Mesendoderm (in vitro differentiated cells): ENCODE data around the gene GSTO2.

ENCODE experiments used
- DNase-seq: peaks from one replicate; pipeline ENCODE4 v3.0.0; 2013
- H2AK5ac ChIP-seq: 2 replicates; pipeline ENCODE4 v1.6.1; 2013; ENCODE audit warnings: low read length, inconsistent platforms
- H2BK120ac ChIP-seq: 2 replicates; pipeline ENCODE4 v1.6.1; 2013; ENCODE audit warnings: low read depth, mild to moderate bottlenecking, low read length, moderate library complexity, mixed read lengths
- H2BK15ac ChIP-seq: replicated peaks from 2 replicates; pipeline ENCODE4 v1.6.1; 2013; ENCODE audit warnings: low read depth, mild to moderate bottlenecking, moderate library complexity
- H2BK5ac ChIP-seq: 2 replicates; pipeline ENCODE4 v1.6.1; 2013; ENCODE audit warnings: low read length, inconsistent platforms
- H3K18ac ChIP-seq: 2 replicates; pipeline ENCODE4 v1.6.1; 2013; ENCODE audit warnings: mild to moderate bottlenecking, low read length, mixed read lengths
- H3K23ac ChIP-seq: one replicate; pipeline ENCODE4 v1.6.1; 2013; ENCODE audit warnings: low read length
- H3K27ac ChIP-seq: 2 replicates; pipeline ENCODE4 v1.5.1; 2013; ENCODE audit warnings: low read depth, mild to moderate bottlenecking, inconsistent platforms, low read length, moderate library complexity
- H3K27me3 ChIP-seq: 2 replicates; pipeline ENCODE4 v1.6.1; 2013; ENCODE audit warnings: low read length, control low read depth, mild to moderate bottlenecking, inconsistent platforms; ENCODE audit not compliant: insufficient read depth, poor library complexity
- H3K36me3 ChIP-seq: 2 replicates; pipeline ENCODE4 v1.6.1; 2013; ENCODE audit warnings: low read length, inconsistent platforms; ENCODE audit not compliant: control insufficient read depth, insufficient read depth
- H3K4ac ChIP-seq: one replicate; pipeline ENCODE4 v1.6.1; 2013; ENCODE audit warnings: low read depth, mild to moderate bottlenecking, low read length, moderate library complexity
- H3K4me1 ChIP-seq: 2 replicates; pipeline ENCODE4 v1.6.1; 2013; ENCODE audit warnings: low read depth, low read length, inconsistent platforms; ENCODE audit not compliant: control insufficient read depth
- H3K4me2 ChIP-seq: 2 replicates; pipeline ENCODE4 v1.6.1; 2013; ENCODE audit warnings: low read length
- H3K4me3 ChIP-seq: 2 replicates; pipeline ENCODE4 v1.5.1; 2013; ENCODE audit warnings: mild to moderate bottlenecking, low read length
- H3K56ac ChIP-seq: one replicate; pipeline ENCODE4 v1.6.1; 2013; ENCODE audit warnings: low read length
- H3K79me1 ChIP-seq: 2 replicates; pipeline ENCODE4 v1.6.1; 2013; ENCODE audit warnings: low read length, inconsistent platforms
- H3K79me2 ChIP-seq: 2 replicates; pipeline ENCODE4 v1.6.1; 2013; ENCODE audit warnings: mild to moderate bottlenecking, low read length; ENCODE audit not compliant: control insufficient read depth, insufficient read depth
- H3K9ac ChIP-seq: 2 replicates; pipeline ENCODE4 v1.6.1; 2013; ENCODE audit warnings: low read length, inconsistent platforms
- H4K5ac ChIP-seq: one replicate; pipeline ENCODE4 v1.6.1; 2013; ENCODE audit warnings: low read length
- H4K8ac ChIP-seq: one replicate; pipeline ENCODE4 v1.6.1; 2013; ENCODE audit warnings: low read depth, mild to moderate bottlenecking, control low read depth, low read length, moderate library complexity
- WGBS: extraction: QIAGEN DNeasy Blood & Tissue Kit; methylation state at CpG from one replicate; pipeline ENCODE4 v1.1.7; 2013; ENCODE audit warnings: low lambda C conversion rate, missing lambda C conversion rate; ENCODE audit not compliant: insufficient coverage; ENCODE audit errors: extremely low coverage; 5-methylcytosine and 5-hydroxymethylcytosine counted together

Gene GSTO2

DNA sequence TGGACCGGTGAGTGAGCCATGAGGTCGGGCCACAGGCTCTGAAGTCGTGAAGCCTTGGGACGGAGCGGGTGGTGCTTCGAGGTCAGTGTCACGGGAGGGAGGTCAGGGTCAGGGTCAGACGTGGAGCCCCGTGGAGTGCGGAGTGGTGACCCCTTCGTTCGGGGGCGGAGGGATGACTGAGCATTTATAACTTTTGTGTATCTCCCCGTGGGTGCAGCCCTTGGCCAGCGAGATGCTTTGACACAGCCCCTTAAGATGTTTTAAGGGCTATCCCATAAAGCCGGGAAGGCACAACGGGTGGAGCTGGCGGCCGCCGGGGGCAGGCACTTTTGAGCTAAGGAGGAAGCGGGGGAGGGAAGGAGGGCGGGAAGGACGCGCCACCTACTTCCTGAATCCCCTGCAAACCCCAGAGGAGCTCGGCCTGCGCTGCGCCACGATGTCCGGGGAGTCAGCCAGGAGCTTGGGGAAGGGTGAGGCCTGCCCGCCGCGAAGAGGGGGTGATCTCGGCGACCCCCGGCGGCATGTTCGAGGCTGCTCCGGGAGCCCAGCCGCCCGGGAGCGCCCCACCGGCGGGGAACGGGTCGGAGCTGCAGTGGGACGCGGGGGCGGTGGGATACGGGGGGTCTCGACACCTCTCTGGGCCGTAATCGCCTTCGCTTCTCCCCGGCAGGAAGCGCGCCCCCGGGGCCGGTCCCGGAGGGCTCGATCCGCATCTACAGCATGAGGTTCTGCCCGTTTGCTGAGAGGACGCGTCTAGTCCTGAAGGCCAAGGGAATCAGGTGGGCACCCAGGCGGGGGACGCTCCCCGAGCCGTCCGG lies 14.3 kb upstream of the GSTO2 start, which contains the start of gene GSTO1:
TSS of gene GSTO1 (plus strand) at position 400 of the 818 bp plus-strand sequence. CDS start at position 437, 37 bp downstream.
- peak within 1 kb of the TSS; percentile 98 for H2BK5ac ChIP-seq
- H3K9ac ChIP-seq: peak within 1 kb of the TSS; percentile 95
- peak; percentile 86 for DNase-seq
- peak within 1 kb of the TSS; percentile 31 for H2AK5ac ChIP-seq
- peak within 1 kb of the TSS; percentile 94 for H3K56ac ChIP-seq
- H3K79me1 ChIP-seq: peaks cover 7% of the 10 kb centered on the region
- peak within 1 kb of the TSS; percentile 94 for H2BK15ac ChIP-seq
- H4K8ac ChIP-seq: peak within 1 kb of the TSS; percentile 98
- peak within 1 kb of the TSS; percentile 95 for H3K18ac ChIP-seq
- peak within 1 kb of the TSS; percentile 85 for H3K4me3 ChIP-seq
- peaks cover 32% of the 10 kb centered on the region for H3K79me2 ChIP-seq
- H4K5ac ChIP-seq: no peak within 1 kb of the TSS
- peaks cover 13% of the 10 kb centered on the region for H3K4me1 ChIP-seq
- H3K4me2 ChIP-seq: peak within 1 kb of the TSS; percentile 89
- no peaks in the 10 kb centered on the region for H3K27me3 ChIP-seq
- H3K36me3 ChIP-seq: peaks cover 5% of the 10 kb centered on the region
- H2BK120ac ChIP-seq: peak within 1 kb of the TSS; percentile 83
- H3K23ac ChIP-seq: peak within 1 kb of the TSS; percentile 74
- H3K4ac ChIP-seq: peak within 1 kb of the TSS; percentile 98
- no CpG with 5 or more reads among the region's 69 CpGs for WGBS
- peak within 1 kb of the TSS; percentile 89 for H3K27ac ChIP-seq

DNA sequence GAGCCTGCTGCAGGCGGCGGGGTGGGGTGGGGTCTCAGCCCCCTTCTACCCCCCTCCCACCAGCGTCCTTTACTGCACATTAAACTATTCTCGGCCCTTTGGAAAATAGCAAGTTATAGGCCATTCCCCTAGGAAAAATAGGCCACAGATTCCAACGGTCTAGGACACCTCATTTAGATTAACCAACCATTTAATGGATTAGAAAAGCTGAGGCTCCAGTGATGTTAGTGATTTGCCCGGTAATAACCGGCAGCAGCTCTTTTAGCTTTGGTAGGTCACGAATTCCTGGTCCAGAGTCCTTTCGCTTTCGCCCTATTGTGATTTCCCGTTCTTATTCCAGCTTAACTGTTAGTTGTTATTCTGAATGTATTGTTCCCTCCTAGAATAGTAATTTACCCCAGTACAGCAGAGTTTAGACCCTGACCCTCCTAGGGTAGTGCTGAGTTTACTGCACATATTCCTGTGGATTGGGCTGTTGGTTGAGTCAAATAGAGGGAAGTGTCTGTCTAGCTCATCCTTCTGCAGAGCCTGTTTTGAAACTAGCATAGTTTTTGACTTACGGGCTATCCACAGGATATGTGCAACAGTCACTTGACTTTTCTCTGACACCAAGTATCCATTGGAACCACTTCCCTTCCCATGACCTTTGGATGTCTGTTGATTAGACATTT lies 13.5 kb upstream of the GSTO2 start:
- Histone ChIP-seq H3K79me2 (peaks cover 35% of the 10 kb centered on the region), H3K56ac (peak overlapping the region; percentile 94), H3K18ac (peak overlapping the region; percentile 95), H3K4me2 (peak overlapping the region; percentile 89), H3K4ac (peak overlapping the region; percentile 90), H3K36me3 (peaks cover 8% of the 10 kb centered on the region), H3K23ac (peak overlapping the region; percentile 74), H2AK5ac (no peak overlapping the region), H4K8ac (peak overlapping the region; percentile 7), H2BK15ac (peak overlapping the region; percentile 10), H2BK5ac (peak overlapping the region; percentile 90), H2BK120ac (no peak overlapping the region), H3K79me1 (peaks cover 9% of the 10 kb centered on the region), H3K27me3 (no peaks in the 10 kb centered on the region), H3K4me1 (peaks cover 14% of the 10 kb centered on the region), H3K27ac (peak overlapping the region; percentile 81), H3K4me3 (peak overlapping the region; percentile 85), H4K5ac (no peak overlapping the region), H3K9ac (peak overlapping the region; percentile 95)
- WGBS: no CpG with 5 or more reads among the region's 12 CpGs
- DNase-seq: peak; percentile 26

DNA sequence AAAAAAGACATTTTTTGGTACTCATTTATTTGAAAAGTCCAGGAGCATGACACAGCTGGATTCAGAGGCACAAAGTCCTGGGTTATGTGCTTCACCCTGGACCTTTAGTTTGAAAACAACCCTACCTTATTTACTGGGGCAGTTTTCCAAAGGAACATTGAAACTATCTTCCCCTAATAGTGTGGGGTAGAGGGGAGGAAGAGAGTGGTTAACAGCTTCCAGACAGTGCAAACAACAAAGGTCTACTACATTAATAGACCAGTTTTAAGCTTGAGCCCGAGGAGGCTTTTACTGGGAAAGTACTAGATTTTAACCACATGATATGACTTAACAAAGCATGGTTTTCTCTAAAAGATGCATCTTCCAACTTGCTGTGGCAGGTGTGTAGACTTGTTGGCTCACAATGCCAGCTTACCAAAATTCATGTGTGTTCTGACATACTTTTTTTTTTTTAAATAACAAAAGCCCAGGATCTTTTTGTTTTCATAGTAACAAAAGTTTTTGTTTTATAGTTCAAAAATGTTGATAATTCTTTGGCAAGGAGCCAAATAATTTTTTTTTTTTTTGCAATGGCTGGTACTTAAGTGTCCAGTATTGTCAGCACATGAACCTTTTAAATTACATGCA lies 12.5 kb upstream of the GSTO2 start:
- DNase-seq: no peak
- no peak overlapping the region for H2BK15ac ChIP-seq
- H3K56ac ChIP-seq: peak overlapping the region; percentile 68
- H2BK5ac ChIP-seq: no peak overlapping the region
- peaks cover 9% of the 10 kb centered on the region for H3K79me1 ChIP-seq
- H3K23ac ChIP-seq: no peak overlapping the region
- no peak overlapping the region for H4K8ac ChIP-seq
- peak overlapping the region; percentile 54 for H3K18ac ChIP-seq
- H3K27me3 ChIP-seq: no peaks in the 10 kb centered on the region
- H3K36me3 ChIP-seq: peaks cover 8% of the 10 kb centered on the region
- H3K9ac ChIP-seq: peak overlapping the region; percentile 66
- WGBS: no CpG with 5 or more reads among the region's 1 CpG
- H4K5ac ChIP-seq: no peak overlapping the region
- H2BK120ac ChIP-seq: no peak overlapping the region
- H3K79me2 ChIP-seq: peaks cover 39% of the 10 kb centered on the region
- peak overlapping the region; percentile 54 for H3K4me2 ChIP-seq
- H3K4me1 ChIP-seq: peaks cover 10% of the 10 kb centered on the region
- no peak overlapping the region for H3K4ac ChIP-seq
- no peak overlapping the region for H3K27ac ChIP-seq
- no peak overlapping the region for H2AK5ac ChIP-seq
- peak overlapping the region; percentile 41 for H3K4me3 ChIP-seq

DNA sequence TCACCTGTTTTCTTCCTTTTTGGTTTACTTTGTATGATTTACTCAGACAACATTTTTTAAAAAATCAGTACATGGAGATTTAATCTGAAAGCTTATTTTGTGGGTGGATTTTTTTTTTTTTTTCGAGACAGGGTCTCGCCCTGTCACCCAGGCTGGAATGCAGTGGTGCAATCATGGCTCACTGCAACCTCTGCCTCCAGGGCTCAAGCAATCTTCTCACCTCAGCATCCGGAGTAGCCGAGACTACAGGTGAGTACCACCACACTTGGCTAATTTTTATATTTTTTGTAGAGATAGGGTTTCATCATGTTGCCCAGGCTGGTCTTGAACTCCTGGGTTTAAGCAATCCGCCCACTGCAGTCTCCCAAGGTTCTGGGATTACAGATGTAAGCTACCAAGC lies 11.7 kb upstream of the GSTO2 start:
- H2BK5ac ChIP-seq: no peak overlapping the region
- no peak overlapping the region for H3K4me3 ChIP-seq
- no peak overlapping the region for H3K9ac ChIP-seq
- no peak for DNase-seq
- H4K5ac ChIP-seq: no peak overlapping the region
- peaks cover 12% of the 10 kb centered on the region for H3K79me1 ChIP-seq
- no peak overlapping the region for H3K4ac ChIP-seq
- no peak overlapping the region for H3K23ac ChIP-seq
- peaks cover 8% of the 10 kb centered on the region for H3K4me1 ChIP-seq
- H2BK15ac ChIP-seq: no peak overlapping the region
- peaks cover 43% of the 10 kb centered on the region for H3K79me2 ChIP-seq
- no peak overlapping the region for H3K4me2 ChIP-seq
- peak overlapping the region; percentile 28 for H4K8ac ChIP-seq
- no peak overlapping the region for H3K18ac ChIP-seq
- H2BK120ac ChIP-seq: no peak overlapping the region
- no CpG with 5 or more reads among the region's 5 CpGs for WGBS
- H3K56ac ChIP-seq: no peak overlapping the region
- peaks cover 11% of the 10 kb centered on the region for H3K36me3 ChIP-seq
- H2AK5ac ChIP-seq: no peak overlapping the region
- no peak overlapping the region for H3K27ac ChIP-seq
- no peaks in the 10 kb centered on the region for H3K27me3 ChIP-seq

DNA sequence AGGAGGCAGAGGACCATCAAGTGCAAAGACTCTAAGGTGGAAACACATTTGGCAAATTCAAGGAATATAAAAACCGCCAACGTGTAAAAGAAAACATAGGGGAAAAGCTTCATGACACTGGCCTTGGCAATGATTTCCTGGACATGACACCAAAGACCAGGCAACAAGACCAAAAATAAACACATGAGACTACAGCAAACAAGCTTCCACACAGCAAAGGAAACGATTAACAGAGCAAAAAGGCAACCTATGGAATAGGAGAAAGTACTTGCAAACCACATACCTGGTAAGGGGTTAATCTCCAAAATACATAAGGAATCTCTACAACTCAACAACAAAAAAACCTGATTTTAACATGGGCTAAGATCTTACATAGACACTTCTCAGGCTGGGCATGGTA lies 10.8 kb upstream of the GSTO2 start:
- peaks cover 7% of the 10 kb centered on the region for H3K4me1 ChIP-seq
- no peak overlapping the region for H3K4me2 ChIP-seq

More for the DNA sequence above, 10.8 kb upstream of the GSTO2 start:
- Histone ChIP-seq H3K23ac (no peak overlapping the region), H2BK15ac (no peak overlapping the region), H3K27me3 (no peaks in the 10 kb centered on the region), H4K8ac (no peak overlapping the region), H3K36me3 (peaks cover 11% of the 10 kb centered on the region), H4K5ac (no peak overlapping the region), H3K18ac (no peak overlapping the region), H3K4ac (no peak overlapping the region), H3K56ac (no peak overlapping the region), H3K9ac (no peak overlapping the region), H2BK120ac (no peak overlapping the region), H2BK5ac (no peak overlapping the region), H3K79me2 (peaks cover 45% of the 10 kb centered on the region), H3K27ac (no peak overlapping the region), H3K4me3 (no peak overlapping the region), H2AK5ac (no peak overlapping the region), H3K79me1 (peaks cover 12% of the 10 kb centered on the region)
- WGBS: no CpG with 5 or more reads among the region's 3 CpGs
- no peak for DNase-seq
